GDM1 (cell line): ENCODE data around the gene RBM19.

Source experiments
- DNase-seq: peaks from one replicate; lab custom pipeline; 2025; lab: John Stamatoyannopoulos, UW

RBM19 gene

GRCh38 chr12:113931517-113931916 is 34.6 kb downstream of the RBM19 start:
- DNase-seq = no peak

GRCh38 chr12:113930249-113930648 is 35.9 kb downstream of the RBM19 start:
- DNase-seq = no peak

GRCh38 chr12:113929312-113929989 is 36.7 kb downstream of the RBM19 start:
- no peak for DNase-seq

- DNase-seq = no peak
These were observed 39.3 kb downstream of the RBM19 start for GRCh38 chr12:113926788-113927187.

GRCh38 chr12:113924341-113924740 is 41.8 kb downstream of the RBM19 start:
- DNase-seq = no peak

GRCh38 chr12:113923251-113923650 is 42.9 kb downstream of the RBM19 start:
- DNase-seq = no peak

GRCh38 chr12:113921430-113921829 is 44.7 kb downstream of the RBM19 start:
- DNase-seq = no peak

GRCh38 chr12:113919791-113920190 is 46.3 kb downstream of the RBM19 start:
- DNase-seq = no peak

GRCh38 chr12:113918306-113918705 is 47.8 kb downstream of the RBM19 start:
- DNase-seq = no peak

GRCh38 chr12:113917393-113917792 is 48.7 kb downstream of the RBM19 start:
- DNase-seq = no peak

GRCh38 chr12:113914806-113915205 is 51.3 kb downstream of the RBM19 start:
- DNase-seq = no peak

- DNase-seq = no peak
These were observed 51.9 kb downstream of the RBM19 start for GRCh38 chr12:113914176-113914575.

GRCh38 chr12:113912760-113913329 is 53.3 kb downstream of the RBM19 start:
- no peak for DNase-seq

GRCh38 chr12:113911971-113912759 is 54.0 kb downstream of the RBM19 start:
- no peak for DNase-seq

GRCh38 chr12:113910751-113911272 is 55.3 kb downstream of the RBM19 start:
- no peak for DNase-seq

- DNase-seq = no peak
These were observed 56.2 kb downstream of the RBM19 start for GRCh38 chr12:113909776-113910420.

GRCh38 chr12:113908584-113909100 is 57.5 kb downstream of the RBM19 start:
- DNase-seq = no peak

- DNase-seq = no peak
These were observed 58.5 kb downstream of the RBM19 start for GRCh38 chr12:113907446-113908180.

- no peak for DNase-seq
These were observed 59.5 kb downstream of the RBM19 start for GRCh38 chr12:113906411-113907200.

GRCh38 chr12:113905829-113906228 is 60.3 kb downstream of the RBM19 start:
- DNase-seq = no peak
